OCI-LY1 (cell line): ENCODE measurements around the gene LIN9.

Source experiments
- H2AFZ ChIP-seq: fragments of 200-600 bp; sonication (generic), shearing (Covaris generic); 2 replicates; pipeline ENCODE4 v1.6.0; 2014; ENCODE audit warnings: antibody characterized with exemption, mild to moderate bottlenecking, low read length
- H3F3A ChIP-seq: fragments of 200-600 bp; sonication (generic), shearing (Covaris generic); 2 replicates; pipeline ENCODE4 v1.6.0; 2014; ENCODE audit warnings: mild to moderate bottlenecking, antibody characterized with exemption, low read length, moderate library complexity; ENCODE audit not compliant: insufficient read depth
- H3K27ac ChIP-seq: fragments of 200-600 bp; sonication (generic); 2 replicates; pipeline ENCODE4 v1.5.1; 2014; ENCODE audit warnings: low read length, mixed run types, mild to moderate bottlenecking, low read depth; ENCODE audit not compliant: poor library complexity, severe bottlenecking
- H3K27me3 ChIP-seq: fragments of 200-600 bp; sonication (generic); 2 replicates; pipeline ENCODE4 v1.6.0; 2014; ENCODE audit warnings: antibody characterized with exemption, mild to moderate bottlenecking, low read length, moderate library complexity; ENCODE audit not compliant: insufficient read depth
- H3K36me3 ChIP-seq: fragments of 200-600 bp; sonication (generic); 2 replicates; pipeline ENCODE4 v1.6.1; 2014; ENCODE audit warnings: mild to moderate bottlenecking, antibody characterized with exemption, low read length, moderate library complexity, mixed read lengths; ENCODE audit not compliant: insufficient read depth
- H3K4me1 ChIP-seq: fragments of 200-600 bp; sonication (generic); 2 replicates; pipeline ENCODE4 v1.5.1; 2014; ENCODE audit warnings: mild to moderate bottlenecking, low read length, moderate library complexity; ENCODE audit not compliant: insufficient read depth, severe bottlenecking
- H3K4me2 ChIP-seq: fragments of 200-600 bp; sonication (generic), shearing (Covaris generic); 2 replicates; pipeline ENCODE4 v1.6.1; 2014; ENCODE audit warnings: low read length
- H3K4me3 ChIP-seq: fragments of 200-600 bp; sonication (generic); 2 replicates; pipeline ENCODE4 v1.5.1; 2014; ENCODE audit warnings: low read length, low read depth, mild to moderate bottlenecking, mixed read lengths; ENCODE audit not compliant: poor library complexity, severe bottlenecking
- H3K79me2 ChIP-seq: fragments of 200-600 bp; shearing (Covaris generic); 2 replicates; pipeline ENCODE4 v1.6.1; 2016; ENCODE audit warnings: mixed run types, low read length, mixed read lengths; ENCODE audit not compliant: insufficient read depth
- H3K9ac ChIP-seq: fragments of 200-600 bp; sonication (generic), shearing (Covaris generic); 2 replicates; pipeline ENCODE4 v1.6.1; 2014; ENCODE audit warnings: mild to moderate bottlenecking, low read length, mixed read lengths
- H3K9me2 ChIP-seq: fragments of 200-600 bp; sonication (generic), shearing (Covaris generic); 2 replicates; pipeline ENCODE4 v1.6.1; 2014; ENCODE audit warnings: low read depth, mild to moderate bottlenecking, low read length, mixed read lengths
- H3K9me3 ChIP-seq: fragments of 200-600 bp; shearing (Covaris generic); 2 replicates; pipeline ENCODE4 v1.6.1; 2014; ENCODE audit warnings: low read length, mixed read lengths
- H4K20me1 ChIP-seq: fragments of 200-600 bp; sonication (generic), shearing (Covaris generic); 2 replicates; pipeline ENCODE4 v1.6.0; 2016; ENCODE audit warnings: mild to moderate bottlenecking, low read length; ENCODE audit not compliant: insufficient read depth
- CTCF ChIP-seq: fragments of 200-600 bp; sonication (generic), shearing (Covaris generic); IDR thresholded peaks from 2 replicates; pipeline ENCODE4 v1.5.1; 2017; ENCODE audit warnings: mild to moderate bottlenecking, antibody characterized with exemption, low read length, moderate library complexity, mixed read lengths
- EZH2 ChIP-seq: fragments of 200-600 bp; sonication (generic), shearing (Covaris generic); IDR thresholded peaks from 2 replicates; pipeline ENCODE4 v1.8.0; 2017; ENCODE audit warnings: borderline replicate concordance, mixed run types, mild to moderate bottlenecking, antibody characterized with exemption, low read length, moderate library complexity, mixed read lengths

Gene LIN9

GRCh38 chr1:226215239-226215638 lies 93.7 kb downstream of the LIN9 start:
- TF ChIP-seq CTCF (no peak), EZH2 (no peak)
- Histone ChIP-seq H3K4me2 (no peak overlapping the region), H3K9me3 (no peaks in the 10 kb centered on the region), H3K36me3 (no peaks in the 10 kb centered on the region), H3K9ac (no peak overlapping the region), H3K27me3 (no peaks in the 10 kb centered on the region), H3K9me2 (no peaks in the 10 kb centered on the region), H4K20me1 (no peaks in the 10 kb centered on the region), H3K4me1 (peaks cover 13% of the 10 kb centered on the region), H3K79me2 (no peaks in the 10 kb centered on the region), H3K4me3 (no peak overlapping the region), H2AFZ (no peak overlapping the region), H3K27ac (no peak overlapping the region), H3F3A (no peaks in the 10 kb centered on the region)

- no peaks in the 10 kb centered on the region for H3K9me2 ChIP-seq
These were observed 96.4 kb downstream of the LIN9 start for GRCh38 chr1:226212545-226212944.

GRCh38 chr1:226211181-226211821 lies 97.7 kb downstream of the LIN9 start:
- Histone ChIP-seq H3F3A (no peaks in the 10 kb centered on the region), H3K27ac (no peak overlapping the region), H3K27me3 (peaks cover 9% of the 10 kb centered on the region; the same call in 1 of the 2 replicates), H3K4me2 (no peak overlapping the region), H3K9me3 (no peaks in the 10 kb centered on the region), H4K20me1 (no peaks in the 10 kb centered on the region), H3K4me3 (no peak overlapping the region), H3K4me1 (no peaks in the 10 kb centered on the region), H3K36me3 (no peaks in the 10 kb centered on the region), H2AFZ (no peak overlapping the region), H3K79me2 (no peaks in the 10 kb centered on the region), H3K9ac (no peak overlapping the region), H3K9me2 (no peaks in the 10 kb centered on the region)
- TF ChIP-seq EZH2 (no peak), CTCF (no peak)

More at GRCh38 chr1:226212545-226212944, 96.4 kb downstream of the LIN9 start:
- no peak overlapping the region for H3K27ac ChIP-seq
- H3K27me3 ChIP-seq, result 0 out of 2 replicates have a peak, but pooled peaks cover 5% of the 10 kb centered on the region
- H3K9ac ChIP-seq, result no peak overlapping the region
- no peaks in the 10 kb centered on the region for H3K79me2 ChIP-seq
- H3K4me3 ChIP-seq, result no peak overlapping the region
- TF ChIP-seq CTCF (no peak), EZH2 (no peak)
- H2AFZ ChIP-seq, result no peak overlapping the region
- no peaks in the 10 kb centered on the region for H3K36me3 ChIP-seq
- H3K4me2 ChIP-seq, result no peak overlapping the region
- no peaks in the 10 kb centered on the region for H3F3A ChIP-seq
- no peaks in the 10 kb centered on the region for H3K9me3 ChIP-seq
- peaks cover 5% of the 10 kb centered on the region for H3K4me1 ChIP-seq
- no peaks in the 10 kb centered on the region for H4K20me1 ChIP-seq
